ENCODE measurements around the gene FUNDC2.

- TF ChIP-seq, protein P1, sequence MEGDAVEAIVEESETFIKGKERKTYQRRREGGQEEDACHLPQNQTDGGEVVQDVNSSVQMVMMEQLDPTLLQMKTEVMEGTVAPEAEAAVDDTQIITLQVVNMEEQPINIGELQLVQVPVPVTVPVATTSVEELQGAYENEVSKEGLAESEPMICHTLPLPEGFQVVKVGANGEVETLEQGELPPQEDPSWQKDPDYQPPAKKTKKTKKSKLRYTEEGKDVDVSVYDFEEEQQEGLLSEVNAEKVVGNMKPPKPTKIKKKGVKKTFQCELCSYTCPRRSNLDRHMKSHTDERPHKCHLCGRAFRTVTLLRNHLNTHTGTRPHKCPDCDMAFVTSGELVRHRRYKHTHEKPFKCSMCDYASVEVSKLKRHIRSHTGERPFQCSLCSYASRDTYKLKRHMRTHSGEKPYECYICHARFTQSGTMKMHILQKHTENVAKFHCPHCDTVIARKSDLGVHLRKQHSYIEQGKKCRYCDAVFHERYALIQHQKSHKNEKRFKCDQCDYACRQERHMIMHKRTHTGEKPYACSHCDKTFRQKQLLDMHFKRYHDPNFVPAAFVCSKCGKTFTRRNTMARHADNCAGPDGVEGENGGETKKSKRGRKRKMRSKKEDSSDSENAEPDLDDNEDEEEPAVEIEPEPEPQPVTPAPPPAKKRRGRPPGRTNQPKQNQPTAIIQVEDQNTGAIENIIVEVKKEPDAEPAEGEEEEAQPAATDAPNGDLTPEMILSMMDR (IDR thresholded peaks at IDR 0.05; ENCODE audit: low read depth, low read length) = no peak
- TF ChIP-seq EZH2phosphoT487 (IDR thresholded peaks at IDR 0.05; ENCODE audit: low read depth) = no peak
These were observed 21.5 kb upstream of the FUNDC2 start for GRCh38 chrX:155005190-155005589.

Data from OCI-LY3 (cell line).